AG09309 (cell line): ENCODE data around the gene CEP70.
"Not testable (repeated sequence)": the region's sequence is repeated elsewhere in the genome, so short reads cannot be mapped to it uniquely, and the experiment has no call there.

Source experiments
- DNase-seq: peaks from one replicate; pipeline ENCODE4 v3.0.0-alpha.2; 2010; ENCODE audit warnings: low read depth
- H3K4me3 ChIP-seq: 2 replicates; pipeline ENCODE4 v1.5.1; 2011; ENCODE audit warnings: mild to moderate bottlenecking, low read depth, low read length, moderate library complexity; ENCODE audit not compliant: control insufficient read depth
- CTCF ChIP-seq: IDR thresholded peaks from 2 replicates; pipeline ENCODE4 v1.5.1; 2011; ENCODE audit warnings: mild to moderate bottlenecking, low read depth, low read length, inconsistent platforms; ENCODE audit not compliant: insufficient read depth, control insufficient read depth; ENCODE audit errors: missing control alignments

Gene CEP70

DNA sequence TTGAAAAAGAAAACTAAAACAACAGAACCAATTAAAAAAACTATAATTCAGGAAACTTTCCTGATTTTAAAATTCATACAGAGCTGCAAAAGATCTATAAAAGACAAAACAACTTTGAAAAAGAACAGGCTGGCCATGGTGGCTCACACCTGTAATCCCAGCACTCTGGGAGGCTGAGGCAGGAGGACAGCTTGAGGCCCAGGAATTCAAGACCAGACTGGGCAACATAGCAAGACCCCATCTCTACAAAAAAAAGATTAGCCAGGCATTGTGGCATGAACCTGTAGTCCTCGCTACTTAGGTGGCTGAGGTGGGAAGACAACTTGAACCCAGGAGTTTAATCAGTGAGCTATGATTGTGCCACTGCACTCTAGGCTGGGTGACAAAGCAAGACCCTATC, 6.7 kb downstream of the CEP70 start:
- no peak for TF ChIP-seq CTCF

GRCh38 chr3:138578961-138579574, 15.0 kb downstream of the CEP70 start:
- no peak overlapping the region for H3K4me3 ChIP-seq
- DNase-seq: no peak
- TF ChIP-seq CTCF: no peak

More for the DNA sequence above, 6.7 kb downstream of the CEP70 start:
- no peak for DNase-seq
- no peak overlapping the region for H3K4me3 ChIP-seq

DNA sequence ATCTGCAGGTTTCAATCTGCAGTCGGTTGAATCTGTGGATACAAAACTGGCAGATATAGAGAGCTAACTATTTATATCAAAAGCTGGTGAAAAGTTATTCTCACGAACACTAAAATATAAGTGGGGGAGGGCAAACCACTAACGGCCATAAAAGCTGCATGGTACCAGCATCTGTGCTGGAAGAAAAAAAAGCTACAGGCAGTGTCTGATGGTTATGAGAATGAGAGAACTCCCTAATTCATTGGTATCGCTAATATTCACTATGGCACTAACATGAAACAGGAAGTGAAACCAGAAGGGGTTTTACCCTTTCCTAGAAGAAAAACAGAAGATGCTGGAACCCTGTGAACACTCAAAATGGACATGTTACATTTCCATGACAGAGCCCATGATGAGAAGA, 15.9 kb downstream of the CEP70 start:
- no peak overlapping the region; the same call in 1 of the 2 replicates for H3K4me3 ChIP-seq
- DNase-seq: no peak
- TF ChIP-seq CTCF: no peak

DNA sequence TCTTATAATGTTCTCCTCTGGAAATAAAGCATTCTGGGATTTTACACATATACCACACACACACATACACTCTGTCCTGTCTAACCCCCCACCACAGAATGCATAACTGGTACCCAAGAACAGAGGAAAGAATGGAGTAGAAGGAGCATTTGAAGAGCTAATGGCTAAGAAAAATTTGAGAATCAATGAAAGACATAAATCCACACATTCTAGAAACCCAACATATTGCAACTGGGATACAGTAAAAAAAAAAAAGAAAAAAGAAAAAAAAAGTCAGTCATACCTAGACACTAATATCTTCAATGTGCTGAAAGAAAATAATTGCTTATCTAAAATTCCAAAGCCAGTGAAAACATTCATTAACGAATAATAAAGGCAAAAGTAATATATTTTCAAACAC, 20.9 kb downstream of the CEP70 start:
- H3K4me3 ChIP-seq: no peak overlapping the region
- TF ChIP-seq CTCF: no peak
- no peak for DNase-seq

DNA sequence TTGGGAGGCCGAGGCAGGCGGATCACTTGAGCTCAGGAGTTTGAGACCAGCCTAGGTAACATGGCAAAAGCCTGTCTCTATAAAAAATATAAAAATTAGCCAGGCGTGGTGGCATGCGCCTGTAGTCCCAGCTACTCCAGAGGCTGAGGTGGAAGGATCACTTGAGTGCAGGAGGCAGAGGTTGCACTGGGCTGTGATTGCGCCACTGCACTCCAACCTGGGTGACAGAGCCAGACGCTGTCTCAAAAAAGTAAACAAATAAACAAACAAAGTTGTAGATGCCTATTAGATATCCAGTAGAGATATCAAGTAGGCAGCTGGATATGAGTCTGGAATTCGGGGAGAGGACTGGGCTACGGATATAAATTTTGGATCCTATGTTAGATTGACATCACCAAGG, 24.4 kb downstream of the CEP70 start:
- not testable (repeated sequence) for H3K4me3 ChIP-seq, DNase-seq

- no peak for TF ChIP-seq CTCF
- H3K4me3 ChIP-seq: no peak overlapping the region
- DNase-seq: no peak
These were observed 25.0 kb downstream of the CEP70 start for GRCh38 chr3:138569090-138569489.

- no peak for TF ChIP-seq CTCF
- no peak overlapping the region for H3K4me3 ChIP-seq
- DNase-seq: no peak
These were observed 26.7 kb downstream of the CEP70 start for GRCh38 chr3:138567403-138567802.

DNA sequence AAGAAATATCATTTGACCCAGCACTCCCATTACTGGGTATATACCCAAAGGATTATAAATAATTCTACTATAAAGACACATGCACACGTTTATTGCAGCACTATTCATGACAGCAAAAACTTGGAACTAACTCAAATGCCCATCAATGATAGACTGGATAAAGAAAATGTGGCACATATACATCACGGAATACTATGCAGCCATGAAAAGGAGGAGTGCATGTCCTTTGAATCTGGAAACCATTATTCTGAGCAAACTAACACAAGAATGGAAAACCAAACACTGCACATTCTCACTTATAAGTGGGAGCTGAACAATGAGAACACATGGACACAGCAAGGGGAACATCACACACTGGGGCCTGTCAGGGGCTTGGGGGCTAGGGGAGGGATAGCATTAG, 27.8 kb downstream of the CEP70 start:
- H3K4me3 ChIP-seq, DNase-seq: not testable (repeated sequence)

DNA sequence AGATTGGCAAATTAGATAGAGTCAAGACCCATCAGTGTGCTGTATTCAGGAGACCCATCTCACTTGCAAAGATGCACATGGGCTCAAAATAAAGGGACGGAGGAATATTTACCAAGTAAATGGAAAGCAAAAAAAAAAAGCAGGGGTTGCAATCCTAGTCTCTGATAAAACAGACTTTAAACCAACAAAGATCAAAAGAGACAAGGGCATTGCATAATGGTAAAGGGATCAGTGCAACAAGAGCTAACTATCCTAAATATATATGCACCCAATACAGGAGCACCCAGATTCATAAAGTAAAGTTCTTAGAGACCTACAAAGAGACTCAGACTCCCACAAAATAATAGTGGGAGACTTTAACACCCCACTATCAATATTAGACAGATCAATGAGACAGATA, 31.2 kb downstream of the CEP70 start:
- DNase-seq, H3K4me3 ChIP-seq: not testable (repeated sequence)
